Measurements from ENCODE around the gene LACTBL1.

- TF ChIP-seq CTCF (conservative IDR thresholded peaks at IDR 0.05; ENCODE audit: low read depth in 2 of 2) (no peak), POLR2AphosphoS5 (IDR thresholded peaks at IDR 0.05; ENCODE audit: low read depth) (no peak), EZH2phosphoT487 (IDR thresholded peaks at IDR 0.05; ENCODE audit: unreplicated experiment) (no peak), JUNB (IDR thresholded peaks at IDR 0.05; ENCODE audit: unreplicated experiment) (no peak), REST (IDR thresholded peaks at IDR 0.05; ENCODE audit: unreplicated experiment) (no peak), CREB1 (CRISPR knock-in tag; IDR thresholded peaks at IDR 0.05; ENCODE audit: low read depth) (no peak), EZH2 (IDR thresholded peaks at IDR 0.05; ENCODE audit: low read depth, unreplicated experiment) (no peak), ETS1 (IDR thresholded peaks at IDR 0.05) (no peak), ZNF462 (CRISPR knock-in tag; IDR thresholded peaks at IDR 0.05) (no peak), ZNF331 (CRISPR knock-in tag; IDR thresholded peaks at IDR 0.05; ENCODE audit: low read depth) (no peak), ZNF114 (CRISPR knock-in tag; IDR thresholded peaks at IDR 0.05) (no peak), NANOG (IDR thresholded peaks at IDR 0.05; ENCODE audit: borderline replicate concordance) (no peak)
Measured at GRCh38 chr1:22915231-22915630, 57.4 kb downstream of the LACTBL1 start.
